HEK293 (cell line): ENCODE results near the gene CDH2.

Experiments used
- CTCF ChIP-seq: fragments of 450-650 bp; formaldehyde crosslinking; IDR thresholded peaks from 2 replicates; pipeline ENCODE4 v1.5.1; 2016; ENCODE audit warnings: missing biosample characterization, missing genetic modification characterization
- KLF9 ChIP-seq: fragments of 450-650 bp; formaldehyde crosslinking; IDR thresholded peaks from 2 replicates; pipeline ENCODE4 v1.5.1; 2016; ENCODE audit warnings: missing biosample characterization, missing genetic modification characterization, low read depth
- PBX3 ChIP-seq: sonication (generic); formaldehyde crosslinking; IDR thresholded peaks from 2 replicates; pipeline ENCODE4 v1.8.1; 2022; ENCODE audit warnings: mild to moderate bottlenecking, moderate library complexity, missing genetic modification reagents
- SALL2 ChIP-seq: fragments of 450-650 bp; formaldehyde crosslinking; IDR thresholded peaks from 2 replicates; pipeline ENCODE4 v1.5.0; 2017; ENCODE audit warnings: missing biosample characterization, mild to moderate bottlenecking, missing genetic modification characterization, borderline replicate concordance
- SP2 ChIP-seq: fragments of 450-650 bp; formaldehyde crosslinking; IDR thresholded peaks from 2 replicates; pipeline ENCODE4 v1.5.1; 2016; ENCODE audit warnings: missing biosample characterization, missing genetic modification characterization
- ZBTB26 ChIP-seq: fragments of 450-650 bp; formaldehyde crosslinking; optimal IDR thresholded peaks from 2 replicates; pipeline ENCODE3; 2016; ENCODE audit warnings: missing biosample characterization, mild to moderate bottlenecking, missing genetic modification characterization
- ZNF132 ChIP-seq: fragments of 450-650 bp; formaldehyde crosslinking; IDR thresholded peaks from 2 replicates; pipeline ENCODE4 v1.5.1; 2017; ENCODE audit warnings: missing biosample characterization, missing genetic modification characterization, borderline replicate concordance
- ZNF23 ChIP-seq: fragments of 450-650 bp; formaldehyde crosslinking; IDR thresholded peaks from 2 replicates; pipeline ENCODE4 v1.5.1; 2016; ENCODE audit warnings: missing biosample characterization, missing genetic modification characterization, borderline replicate concordance
- ZNF248 ChIP-seq: fragments of 450-650 bp; formaldehyde crosslinking; IDR thresholded peaks from 2 replicates; pipeline ENCODE4 v1.5.1; 2017; ENCODE audit warnings: missing biosample characterization, missing genetic modification characterization
- ZNF311 ChIP-seq: fragments of 450-650 bp; formaldehyde crosslinking; IDR thresholded peaks from 2 replicates; pipeline ENCODE4 v1.5.1; 2017; ENCODE audit warnings: missing biosample characterization, missing genetic modification characterization, borderline replicate concordance
- ZNF362 ChIP-seq: fragments of 450-650 bp; formaldehyde crosslinking; IDR thresholded peaks from 2 replicates; pipeline ENCODE4 v1.5.1; 2016; ENCODE audit warnings: missing biosample characterization, missing genetic modification characterization
- ZNF449 ChIP-seq: fragments of 450-650 bp; formaldehyde crosslinking; IDR thresholded peaks from 2 replicates; pipeline ENCODE4 v1.5.1; 2017; ENCODE audit warnings: missing biosample characterization, mild to moderate bottlenecking, missing genetic modification characterization, moderate library complexity
- ZNF639 ChIP-seq: fragments of 450-650 bp; formaldehyde crosslinking; IDR thresholded peaks from 2 replicates; pipeline ENCODE4 v1.5.1; 2016; ENCODE audit warnings: missing biosample characterization, missing genetic modification characterization
- ZNF76 ChIP-seq: fragments of 450-650 bp; formaldehyde crosslinking; IDR thresholded peaks from 2 replicates; pipeline ENCODE4; 2016; ENCODE audit warnings: low read depth, missing biosample characterization, missing genetic modification characterization, borderline replicate concordance

GRCh38 chr18:28174181-28174905, 2.6 kb downstream of the CDH2 start:
- TF ChIP-seq ZNF311 (tag by site-specific recombination) (no peak), CTCF (tag by site-specific recombination) (no peak), ZNF639 (no peak), SALL2 (no peak), ZNF76 (no peak), ZNF248 (tag by site-specific recombination) (no peak), ZNF132 (tag by site-specific recombination) (no peak), ZNF449 (tag by site-specific recombination) (no peak), KLF9 (tag by site-specific recombination) (no peak), SP2 (tag by site-specific recombination) (no peak), ZBTB26 (tag by site-specific recombination) (no peak), ZNF23 (tag by site-specific recombination) (no peak), ZNF362 (tag by site-specific recombination) (no peak), PBX3 (CRISPR knock-in tag) (no peak)
